ENCODE data around the gene BATF2.

Gene BATF2

GRCh38 chr11:64967375-64967774, 29.4 kb downstream of the BATF2 start:
- TF ChIP-seq CTCF (conservative IDR thresholded peaks at IDR 0.05; ENCODE audit: low read depth, low read length), result no peak
- H3K4me3 ChIP-seq (ENCODE audit: low read depth, low read length), result no peak overlapping the region
- DNase-seq (ENCODE audit: low read depth), result no peak

- H3K4me3 ChIP-seq (ENCODE audit: low read depth, low read length), result no peak overlapping the region
- no peak for DNase-seq (ENCODE audit: low read depth)
- no peak for TF ChIP-seq CTCF (conservative IDR thresholded peaks at IDR 0.05; ENCODE audit: low read depth, low read length)
Measured at GRCh38 chr11:64963072-64963631, 33.6 kb downstream of the BATF2 start.

GRCh38 chr11:64960719-64961118, 36.1 kb downstream of the BATF2 start:
- no peak for TF ChIP-seq CTCF (conservative IDR thresholded peaks at IDR 0.05; ENCODE audit: low read depth, low read length)

GRCh38 chr11:64959498-64959897, 37.3 kb downstream of the BATF2 start:
- no peak for DNase-seq (ENCODE audit: low read depth)
- no peak overlapping the region for H3K4me3 ChIP-seq (ENCODE audit: low read depth, low read length)
- TF ChIP-seq CTCF (conservative IDR thresholded peaks at IDR 0.05; ENCODE audit: low read depth, low read length), result no peak

More at GRCh38 chr11:64960719-64961118, 36.1 kb downstream of the BATF2 start:
- DNase-seq (ENCODE audit: low read depth), result no peak
- H3K4me3 ChIP-seq (ENCODE audit: low read depth, low read length), result no peak overlapping the region

GRCh38 chr11:64954201-64954600, 42.6 kb downstream of the BATF2 start:
- no peak for TF ChIP-seq CTCF (conservative IDR thresholded peaks at IDR 0.05; ENCODE audit: low read depth, low read length)
- DNase-seq (ENCODE audit: low read depth), result no peak
- H3K4me3 ChIP-seq (ENCODE audit: low read depth, low read length), result no peak overlapping the region

- no peak for TF ChIP-seq CTCF (conservative IDR thresholded peaks at IDR 0.05; ENCODE audit: low read depth, low read length)
- no peak overlapping the region for H3K4me3 ChIP-seq (ENCODE audit: low read depth, low read length)
- DNase-seq (ENCODE audit: low read depth), result no peak
Measured at GRCh38 chr11:64951529-64951928, 45.2 kb downstream of the BATF2 start.

- DNase-seq (ENCODE audit: low read depth), result peak; percentile 50
- no peak overlapping the region for H3K4me3 ChIP-seq (ENCODE audit: low read depth, low read length)
- peak; percentile 48 for TF ChIP-seq CTCF (conservative IDR thresholded peaks at IDR 0.05; ENCODE audit: low read depth, low read length)
Measured at GRCh38 chr11:64947208-64947814, 49.5 kb downstream of the BATF2 start.

Data from choroid plexus epithelial cell (primary cell).